HG03039 (cell line): ENCODE data around the gene DCXR.

ENCODE experiments used
- ATAC-seq: cut with Tn5 transposase; IDR thresholded peaks from one replicate; pipeline ENCODE4 v1.9.1; 2021; ENCODE audit warnings: mild to moderate bottlenecking, moderate library complexity; ENCODE audit not compliant: unreplicated experiment

DCXR gene

GRCh38 chr17:82073446-82073845 is 35.9 kb upstream of the DCXR start:
- no peak for ATAC-seq

GRCh38 chr17:82072827-82073226 is 35.3 kb upstream of the DCXR start:
- ATAC-seq, result no peak

GRCh38 chr17:82070611-82071010 is 33.1 kb upstream of the DCXR start:
- ATAC-seq, result no peak

GRCh38 chr17:82065638-82066303 is 28.3 kb upstream of the DCXR start, which contains the start of gene DUS1L:
Gene DUS1L (minus strand): TSS chr17:82065804. CDS start chr17:82065059, 745 bp downstream.
- ATAC-seq, result no peak

- no peak for ATAC-seq
These were observed 27.7 kb upstream of the DCXR start for GRCh38 chr17:82065193-82065637.

- no peak for ATAC-seq
These were observed 27.1 kb upstream of the DCXR start for GRCh38 chr17:82064433-82065192.

GRCh38 chr17:82063424-82064415 is 26.2 kb upstream of the DCXR start:
- no peak for ATAC-seq

- no peak for ATAC-seq
These were observed 25.5 kb upstream of the DCXR start for GRCh38 chr17:82062984-82063368.

GRCh38 chr17:82062076-82062983 is 24.8 kb upstream of the DCXR start:
- no peak for ATAC-seq

GRCh38 chr17:82061047-82061925 is 23.8 kb upstream of the DCXR start:
- ATAC-seq, result no peak

GRCh38 chr17:82060614-82061013 is 23.1 kb upstream of the DCXR start:
- no peak for ATAC-seq

- ATAC-seq, result no peak
These were observed 22.5 kb upstream of the DCXR start for GRCh38 chr17:82060001-82060380.

GRCh38 chr17:82059272-82060000 is 21.9 kb upstream of the DCXR start:
- ATAC-seq, result no peak

- no peak for ATAC-seq
These were observed 21.4 kb upstream of the DCXR start for GRCh38 chr17:82058855-82059249.

- ATAC-seq, result no peak
These were observed 20.8 kb upstream of the DCXR start for GRCh38 chr17:82058230-82058854.

GRCh38 chr17:82056729-82057621 is 19.5 kb upstream of the DCXR start:
- no peak for ATAC-seq
